Measurements from ENCODE around the gene TXN2.
"Not testable (repeated sequence)": the region's sequence is repeated elsewhere in the genome, so short reads cannot be mapped to it uniquely, and the experiment has no call there.

The TXN2 gene, protein sequence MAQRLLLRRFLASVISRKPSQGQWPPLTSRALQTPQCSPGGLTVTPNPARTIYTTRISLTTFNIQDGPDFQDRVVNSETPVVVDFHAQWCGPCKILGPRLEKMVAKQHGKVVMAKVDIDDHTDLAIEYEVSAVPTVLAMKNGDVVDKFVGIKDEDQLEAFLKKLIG

DNA sequence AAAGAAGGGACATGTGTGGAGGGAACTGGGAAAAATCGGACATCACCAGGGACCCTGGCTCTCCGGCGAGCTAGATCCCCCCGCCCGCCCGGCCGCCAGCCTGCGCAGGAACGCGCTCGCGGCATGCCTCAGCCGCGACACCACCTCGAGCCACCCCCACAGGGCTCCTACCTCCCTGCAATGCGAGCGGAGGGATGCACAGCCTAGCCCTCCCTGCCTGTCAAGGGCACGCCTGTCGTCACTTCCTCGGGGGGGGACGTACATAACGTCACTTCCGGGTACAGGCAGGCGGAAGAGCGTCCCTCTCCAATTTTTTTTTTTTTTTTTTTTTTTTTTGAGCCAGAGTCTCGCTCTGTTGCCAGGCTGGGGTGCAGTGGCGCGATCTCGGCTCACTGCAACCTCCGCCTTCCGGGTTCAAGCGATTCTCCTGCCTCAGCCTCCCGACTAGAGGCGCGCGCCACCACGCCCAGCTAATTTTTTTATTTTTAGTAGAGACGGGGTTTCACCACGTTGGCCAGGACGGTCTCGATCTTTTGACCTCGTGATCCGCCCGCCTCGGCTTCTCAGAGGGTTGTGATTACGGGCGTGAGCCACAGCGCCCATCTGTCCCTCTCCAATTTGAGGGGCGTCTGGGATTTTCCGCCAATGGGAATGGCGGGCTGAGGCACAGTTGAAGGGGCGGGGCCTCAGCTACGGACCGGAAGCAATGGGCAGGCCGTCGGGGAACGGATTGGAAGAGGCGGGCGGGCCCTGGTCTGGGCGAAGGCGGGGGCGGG is at the start of gene TXN2:
Gene TXN2, minus strand, starts transcription at position 248 of the 776 bp plus-strand sequence. CDS start 803 bp downstream, outside the sequence.
- in situ Hi-C loops (cut with MboI; ENCODE audit: low sequenced_read_pairs): no loop called here

- in situ Hi-C loops (cut with MboI; ENCODE audit: low sequenced_read_pairs): no loop called here
These were observed 47.6 kb upstream of the TXN2 start, which contains the start of gene EIF3D for GRCh38 chr22:36528795-36529751. Gene EIF3D (minus strand): TSS chr22:36529166. CDS start chr22:36526121, 3,045 bp downstream.

DNA sequence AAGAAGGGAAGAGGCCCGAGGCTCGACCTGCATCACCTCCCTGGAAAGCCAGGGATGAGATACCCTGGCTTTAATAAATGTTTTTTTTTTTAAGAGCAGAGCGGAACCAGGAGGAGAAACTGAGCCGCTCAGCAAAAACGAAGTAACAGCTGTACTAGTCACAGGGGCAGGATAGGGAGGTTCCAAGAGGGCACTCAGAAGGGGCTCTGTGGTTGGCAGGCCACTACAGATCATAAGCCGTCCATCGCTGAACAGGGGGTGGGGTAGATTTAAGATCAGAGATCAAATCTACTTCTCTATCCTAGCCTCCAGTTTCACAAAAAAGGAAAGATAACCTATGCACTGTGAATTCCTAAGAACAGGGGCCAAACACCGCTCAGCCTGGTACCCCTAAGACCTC is 46.9 kb upstream of the TXN2 start:
- in situ Hi-C loops (cut with MboI; ENCODE audit: low sequenced_read_pairs): no loop called here

- in situ Hi-C loops (cut with MboI; ENCODE audit: low sequenced_read_pairs): no loop called here
These were observed 41.2 kb upstream of the TXN2 start for GRCh38 chr22:36522662-36523061.

GRCh38 chr22:36520423-36520822 is 39.0 kb upstream of the TXN2 start:
- in situ Hi-C loops (cut with MboI; ENCODE audit: low sequenced_read_pairs): no loop called here

- in situ Hi-C loops (cut with MboI; ENCODE audit: low sequenced_read_pairs): not testable (repeated sequence)
These were observed 38.5 kb upstream of the TXN2 start for GRCh38 chr22:36519906-36520305.

DNA sequence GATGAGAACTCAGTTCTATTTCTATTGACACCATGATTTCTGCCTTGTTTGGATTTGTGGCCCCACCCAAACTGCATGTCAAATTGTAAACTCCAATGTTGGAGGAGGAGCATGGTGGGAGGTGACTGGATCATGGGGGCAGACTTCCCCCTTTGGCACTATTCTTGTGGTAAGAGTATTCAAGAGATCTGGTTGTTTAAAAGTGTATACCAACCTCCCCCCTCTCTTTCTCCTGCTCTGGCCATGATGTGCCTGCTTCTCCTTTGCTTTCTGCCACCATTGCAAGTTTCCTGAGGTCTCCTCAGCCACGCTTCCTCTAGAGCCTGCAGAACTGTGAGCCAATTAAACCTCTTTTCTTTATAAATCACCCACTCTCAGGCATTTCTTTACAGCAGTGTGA is 33.3 kb upstream of the TXN2 start:
- in situ Hi-C loops (cut with MboI; ENCODE audit: low sequenced_read_pairs): no loop called here

GRCh38 chr22:36512991-36513390 is 31.6 kb upstream of the TXN2 start:
- in situ Hi-C loops (cut with MboI; ENCODE audit: low sequenced_read_pairs): no loop called here

GRCh38 chr22:36512333-36512732 is 30.9 kb upstream of the TXN2 start:
- in situ Hi-C loops (cut with MboI; ENCODE audit: low sequenced_read_pairs): no loop called here

GRCh38 chr22:36510966-36511881 is 29.8 kb upstream of the TXN2 start:
- in situ Hi-C loops (cut with MboI; ENCODE audit: low sequenced_read_pairs): no loop called here

GRCh38 chr22:36510384-36510783 is 28.9 kb upstream of the TXN2 start:
- in situ Hi-C loops (cut with MboI; ENCODE audit: low sequenced_read_pairs): no loop called here

DNA sequence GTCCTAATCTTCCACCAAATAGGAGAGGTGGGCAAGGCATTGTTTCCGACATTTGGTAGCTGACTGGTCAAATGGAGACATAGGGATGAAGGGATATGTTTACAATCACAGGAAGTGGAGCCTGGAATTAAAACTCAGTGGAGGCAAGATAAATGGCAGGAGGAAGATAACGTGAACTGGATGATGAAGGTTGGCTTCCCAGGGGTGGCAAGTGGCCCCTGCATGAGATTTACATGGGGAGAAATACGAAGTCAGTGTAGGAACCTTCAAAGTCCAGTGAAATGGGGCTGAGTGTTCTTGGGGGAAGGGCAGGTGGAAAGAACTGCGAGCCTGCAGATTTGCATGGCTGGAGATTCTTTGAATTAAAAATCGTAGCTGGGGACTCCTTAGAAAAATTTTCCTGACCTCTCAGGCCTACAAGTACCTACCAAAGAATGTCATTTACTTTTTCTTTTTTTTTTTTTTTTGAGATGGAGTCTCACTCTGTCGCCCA is 26.1 kb upstream of the TXN2 start:
- in situ Hi-C loops (cut with MboI; ENCODE audit: low sequenced_read_pairs): no loop called here

GRCh38 chr22:36506637-36507517 is 25.4 kb upstream of the TXN2 start, which contains the start of gene FOXRED2:
Gene FOXRED2 (minus strand): TSS chr22:36507040. CDS start chr22:36506422, 618 bp downstream.
- in situ Hi-C loops (cut with MboI; ENCODE audit: low sequenced_read_pairs): no loop called here

- in situ Hi-C loops (cut with MboI; ENCODE audit: low sequenced_read_pairs): no loop called here
These were observed 24.7 kb upstream of the TXN2 start for GRCh38 chr22:36505998-36506635.

DNA sequence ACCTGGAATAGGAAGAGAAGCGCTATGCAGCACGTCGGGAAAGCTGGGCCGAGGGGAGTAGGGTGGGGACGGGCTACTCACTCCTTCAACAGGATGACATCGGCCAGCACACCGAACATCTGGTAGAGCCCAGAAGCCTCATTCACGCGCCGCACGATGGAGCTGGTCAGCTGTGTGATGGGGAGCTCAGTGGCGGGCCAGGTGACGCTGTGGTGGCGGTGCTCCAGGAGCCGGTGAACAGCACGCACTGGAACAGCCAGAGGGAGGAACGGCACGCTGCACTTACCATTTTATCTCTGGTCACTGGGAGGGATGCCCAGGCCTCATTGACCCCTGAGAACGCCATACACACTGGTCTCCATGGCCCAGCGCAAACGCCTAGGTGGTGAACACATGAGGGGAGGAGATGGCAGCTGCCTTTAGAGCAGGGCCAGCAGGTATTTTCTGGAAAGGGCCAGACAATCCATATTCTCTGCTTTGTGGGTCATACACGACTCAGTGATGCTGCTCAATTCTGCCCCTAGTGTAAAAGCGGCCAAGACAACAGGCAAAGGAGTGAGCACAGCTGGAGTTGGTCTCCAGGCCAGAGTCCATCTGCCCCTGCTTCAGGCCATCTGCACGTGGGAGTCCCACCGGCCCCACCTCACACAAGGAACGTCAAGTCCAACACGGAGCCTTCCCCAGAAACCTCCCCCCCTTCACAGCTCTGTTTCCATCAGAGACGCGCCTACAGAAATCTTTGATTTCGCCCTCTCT is 16.6 kb upstream of the TXN2 start:
- in situ Hi-C loops (cut with MboI; ENCODE audit: low sequenced_read_pairs): no loop called here

GRCh38 chr22:36493690-36494110 is 12.3 kb upstream of the TXN2 start:
- in situ Hi-C loops (cut with MboI; ENCODE audit: low sequenced_read_pairs): no loop called here

GRCh38 chr22:36492109-36492508 is 10.7 kb upstream of the TXN2 start:
- in situ Hi-C loops (cut with MboI; ENCODE audit: low sequenced_read_pairs): no loop called here

DNA sequence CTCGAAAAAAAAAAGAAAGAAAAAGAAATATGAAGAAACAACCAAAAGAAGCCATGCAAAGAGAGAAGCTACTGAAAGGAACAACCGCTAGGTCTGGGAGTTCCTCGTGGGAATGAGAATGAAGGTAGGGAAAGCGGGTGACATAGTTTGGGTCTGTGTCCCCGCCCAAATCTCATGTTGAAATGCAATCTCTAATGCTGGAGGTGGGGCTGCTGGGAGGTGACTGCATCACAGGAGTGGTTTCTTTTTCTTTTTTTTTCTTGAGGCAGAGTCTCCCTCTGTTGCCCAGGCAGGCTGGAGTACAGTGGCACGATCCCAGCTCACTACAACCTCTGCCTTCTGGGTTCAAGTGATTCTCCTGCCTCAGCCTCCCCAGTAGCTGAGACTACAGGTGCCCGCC is 9.7 kb upstream of the TXN2 start:
- in situ Hi-C loops (cut with MboI; ENCODE audit: low sequenced_read_pairs): no loop called here

Measured in HL-60/S4 treated with phorbol 12-myristate 13-acetate at 8.2 ng/mL for 4 days and 3 days (cell line).